Spinal cord (tissue), 10 donors: Measurements from ENCODE around the gene SYT17. TPM values are rescaled to one million over a fixed set of nuclear protein-coding genes. Genes with fewer than 3 reads are reported as not detected.

Experiments used
- DNase-seq, 6 donors: peaks; one replicate each; pipeline versions ENCODE4 v3.0.0 to v3.0.0-alpha.2; 2013 to 2015; ENCODE audit warnings: low spot score in 6 of 6, low read depth in 4 of 6
- H3K27ac ChIP-seq: one replicate; pipeline ENCODE4 v1.5.1; 2013; ENCODE audit warnings: low read depth, low read length, control low read depth
- H3K27me3 ChIP-seq: one replicate; pipeline ENCODE4 v1.6.1; 2013; ENCODE audit warnings: low read length; ENCODE audit not compliant: control insufficient read depth, insufficient read depth
- H3K36me3 ChIP-seq: one replicate; pipeline ENCODE4 v1.6.1; 2013; ENCODE audit warnings: low read length; ENCODE audit not compliant: control insufficient read depth, insufficient read depth
- H3K4me1 ChIP-seq: one replicate; pipeline ENCODE4 v1.6.1; 2013; ENCODE audit warnings: low read length; ENCODE audit not compliant: control insufficient read depth, insufficient read depth
- H3K4me3 ChIP-seq: one replicate; pipeline ENCODE4 v1.5.1; 2013; ENCODE audit warnings: low read depth, low read length, control low read depth
- H3K9me3 ChIP-seq: one replicate; pipeline ENCODE4 v1.6.1; 2013; ENCODE audit warnings: low read length; ENCODE audit not compliant: control insufficient read depth, insufficient read depth
- WGBS: methylation state at CpG from one replicate; pipeline ENCODE4 v1.1.5; 2013; ENCODE audit warnings: missing lambda C conversion rate; ENCODE audit not compliant: insufficient coverage; 5-methylcytosine and 5-hydroxymethylcytosine counted together
- polyA plus RNA-seq, 2 donors: library from polyadenylated mRNA; unstranded; fragments of 120-200 nt; gene quantifications; one replicate each; pipeline ENCODE4 v1.2.1, GENCODE V29; 2013; ENCODE audit not compliant: insufficient read length in 2 of 2
- total RNA-seq, 2 donors: library from RNA; depleted of rRNA in 1 of 2; stranded (reverse); fragments of 120-200 nt in 1 of 2; fragments of >200 nt in 1 of 2; gene quantifications; one replicate each; pipeline versions ENCODE4 v1.2.3 to v1.2.4, GENCODE V29; 2013 to 2014
- donor health status: healthy.

Gene SYT17
- total and polyA plus RNA-seq, 4 donors = 11.3 to 46.1 (median 24.3) TPM

- H3K4me1 ChIP-seq = no peaks in the 10 kb centered on the region
- H3K27ac ChIP-seq = no peak overlapping the region
- WGBS = 94% methylated on average over 3 of the region's 4 CpGs
- DNase-seq = no peak
- peaks cover 10% of the 10 kb centered on the region for H3K36me3 ChIP-seq
- peaks cover 2% of the 10 kb centered on the region for H3K9me3 ChIP-seq
- no peaks in the 10 kb centered on the region for H3K27me3 ChIP-seq
- H3K4me3 ChIP-seq = no peak overlapping the region
These were observed 96.2 kb downstream of the SYT17 start for GRCh38 chr16:19264123-19264673.

DNA sequence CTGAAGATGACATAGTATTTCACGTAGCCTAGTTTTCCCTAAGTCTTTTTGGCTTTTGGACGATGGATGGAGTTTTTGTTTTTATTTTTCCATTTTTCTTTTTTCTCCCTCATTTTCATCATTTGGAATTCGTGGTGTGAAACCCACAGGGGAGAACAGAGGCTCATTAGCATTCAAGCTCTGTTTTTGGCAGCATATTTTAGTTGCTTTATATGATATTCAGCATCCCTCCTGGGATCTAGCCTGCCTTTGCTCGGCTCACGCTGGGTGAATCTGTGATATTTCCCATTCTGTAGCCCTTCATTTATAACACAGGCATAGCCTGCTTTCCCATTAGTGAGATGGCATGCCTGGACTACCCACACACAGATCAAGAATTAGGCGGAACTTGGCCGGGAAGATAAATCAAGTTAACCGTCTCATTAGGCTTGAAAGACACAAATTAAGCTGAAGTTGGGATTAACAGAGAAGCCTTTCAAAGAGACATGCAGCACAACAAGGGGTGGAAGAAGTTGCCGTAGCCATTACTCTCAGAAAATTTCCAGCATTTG, 97.4 kb downstream of the SYT17 start:
- Histone ChIP-seq H3K27me3 (no peaks in the 10 kb centered on the region), H3K4me1 (no peaks in the 10 kb centered on the region), H3K9me3 (peaks cover 2% of the 10 kb centered on the region), H3K4me3 (no peak overlapping the region), H3K36me3 (peaks cover 10% of the 10 kb centered on the region), H3K27ac (no peak overlapping the region)
- DNase-seq = peak in 3 of 6 donors; percentile 43 to 85 (median 81)
- WGBS = 10% methylated on average over 2 of the region's 9 CpGs

- Histone ChIP-seq H3K9me3 (peaks cover 2% of the 10 kb centered on the region), H3K4me1 (no peaks in the 10 kb centered on the region), H3K27me3 (no peaks in the 10 kb centered on the region), H3K4me3 (no peak overlapping the region), H3K36me3 (peaks cover 10% of the 10 kb centered on the region), H3K27ac (no peak overlapping the region)
- no peak for DNase-seq
- 98% methylated on average over 7 of the region's 11 CpGs for WGBS
These were observed 98.7 kb downstream of the SYT17 start for GRCh38 chr16:19266774-19267173.

DNA sequence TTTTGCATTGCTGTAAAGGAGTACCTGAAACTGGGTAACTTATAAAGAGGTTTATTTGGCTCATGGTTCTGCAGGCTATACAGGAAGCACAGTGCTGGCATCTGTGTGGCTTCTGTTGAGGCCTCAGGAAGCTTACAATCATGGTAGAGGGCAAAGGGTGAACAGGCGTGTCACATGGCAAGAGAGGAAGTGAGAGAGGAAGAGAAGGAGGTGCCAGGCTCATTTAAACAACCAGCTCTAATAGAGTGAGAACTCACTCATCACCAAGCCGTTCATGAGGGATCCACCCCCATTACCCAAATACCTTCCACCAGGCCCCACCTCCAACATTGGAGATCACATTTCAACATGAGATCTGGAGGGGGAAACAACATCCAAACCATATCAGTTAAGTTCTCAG, 101.1 kb downstream of the SYT17 start:
- WGBS = no CpG with 5 or more reads among the region's 2 CpGs
- peaks cover 10% of the 10 kb centered on the region for H3K36me3 ChIP-seq
- no peaks in the 10 kb centered on the region for H3K27me3 ChIP-seq
- H3K27ac ChIP-seq = no peak overlapping the region
- no peak overlapping the region for H3K4me3 ChIP-seq
- H3K4me1 ChIP-seq = no peaks in the 10 kb centered on the region
- peaks cover 2% of the 10 kb centered on the region for H3K9me3 ChIP-seq
- no peak for DNase-seq

GRCh38 chr16:19274165-19274797, 106.2 kb downstream of the SYT17 start:
- WGBS = no CpG with 5 or more reads among the region's 1 CpG
- Histone ChIP-seq H3K27ac (no peak overlapping the region), H3K27me3 (no peaks in the 10 kb centered on the region), H3K4me1 (no peaks in the 10 kb centered on the region), H3K4me3 (no peak overlapping the region), H3K9me3 (no peaks in the 10 kb centered on the region), H3K36me3 (no peaks in the 10 kb centered on the region)
- peak in 1 of 6 donors; percentile 34 for DNase-seq

- H3K4me3 ChIP-seq = no peak overlapping the region
- no peak overlapping the region for H3K27ac ChIP-seq
- no peaks in the 10 kb centered on the region for H3K4me1 ChIP-seq
- no peaks in the 10 kb centered on the region for H3K27me3 ChIP-seq
- H3K36me3 ChIP-seq = no peaks in the 10 kb centered on the region
- no peaks in the 10 kb centered on the region for H3K9me3 ChIP-seq
- no peak for DNase-seq
- 41% methylated on average over 2 of the region's 2 CpGs for WGBS
These were observed 110.4 kb downstream of the SYT17 start for GRCh38 chr16:19278403-19278802.

GRCh38 chr16:19281246-19281645, 113.2 kb downstream of the SYT17 start:
- DNase-seq = peak in 1 of 6 donors; percentile 30

DNA sequence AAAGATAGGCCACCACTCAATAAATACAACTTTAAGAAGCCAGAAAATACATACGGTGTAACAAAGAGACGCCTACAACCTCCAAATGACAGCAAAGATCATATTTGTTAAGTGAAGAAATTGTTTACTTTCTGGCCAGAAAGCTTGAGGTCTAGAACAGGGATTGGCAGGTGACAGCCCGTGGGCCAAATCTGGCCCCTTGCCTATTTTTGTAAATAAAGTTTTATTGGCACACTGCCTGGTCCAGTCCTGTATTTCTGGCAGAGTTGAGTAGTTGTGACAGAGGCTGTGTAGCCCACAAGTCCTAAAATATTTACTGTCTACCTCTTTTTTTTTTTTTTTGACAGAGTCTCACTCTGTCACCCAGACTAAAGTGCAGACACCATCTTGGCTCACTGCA, 114.1 kb downstream of the SYT17 start:
- no CpG with 5 or more reads among the region's 3 CpGs for WGBS
- DNase-seq = no peak
- H3K27ac ChIP-seq = no peak overlapping the region

More at GRCh38 chr16:19281246-19281645, 113.2 kb downstream of the SYT17 start:
- no CpG with 5 or more reads among the region's 2 CpGs for WGBS
- no peaks in the 10 kb centered on the region for H3K9me3 ChIP-seq
- peaks cover 5% of the 10 kb centered on the region for H3K4me1 ChIP-seq
- no peaks in the 10 kb centered on the region for H3K27me3 ChIP-seq
- no peak overlapping the region for H3K4me3 ChIP-seq
- H3K27ac ChIP-seq = no peak overlapping the region
- no peaks in the 10 kb centered on the region for H3K36me3 ChIP-seq

GRCh38 chr16:19283637-19284036, 115.6 kb downstream of the SYT17 start:
- no peak overlapping the region for H3K27ac ChIP-seq

More for the DNA sequence above, 114.1 kb downstream of the SYT17 start:
- no peak overlapping the region for H3K4me3 ChIP-seq
- peaks cover 5% of the 10 kb centered on the region for H3K4me1 ChIP-seq
- no peaks in the 10 kb centered on the region for H3K9me3 ChIP-seq
- no peaks in the 10 kb centered on the region for H3K36me3 ChIP-seq
- no peaks in the 10 kb centered on the region for H3K27me3 ChIP-seq

DNA sequence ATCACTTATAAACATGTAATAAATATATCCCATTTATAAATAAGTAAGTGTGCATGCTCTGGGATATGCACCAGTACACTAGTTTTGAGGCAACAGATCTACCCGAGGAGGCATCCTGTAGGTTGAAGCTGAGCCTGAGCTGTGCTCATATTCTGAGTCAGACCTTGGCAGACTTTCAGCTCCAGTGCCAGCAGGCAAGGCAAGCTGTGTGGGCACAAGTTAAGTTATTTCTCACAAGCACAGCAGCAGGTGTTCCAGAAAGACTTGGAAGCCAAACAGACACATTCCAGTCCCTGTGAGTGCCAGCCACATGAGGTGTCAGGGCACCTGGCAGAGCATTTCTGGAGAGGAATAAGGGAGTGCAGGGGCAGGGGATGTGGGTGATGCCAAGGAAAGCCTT, 116.2 kb downstream of the SYT17 start:
- Histone ChIP-seq H3K27me3 (no peaks in the 10 kb centered on the region), H3K4me3 (no peak overlapping the region), H3K36me3 (no peaks in the 10 kb centered on the region), H3K4me1 (peaks cover 5% of the 10 kb centered on the region), H3K27ac (no peak overlapping the region), H3K9me3 (no peaks in the 10 kb centered on the region)
- peak in 4 of 6 donors; percentile 33 to 96 (median 70) for DNase-seq
- 15% methylated on average over 1 of the region's 1 CpG for WGBS

More at GRCh38 chr16:19283637-19284036, 115.6 kb downstream of the SYT17 start:
- no peaks in the 10 kb centered on the region for H3K36me3 ChIP-seq
- DNase-seq = no peak
- no peak overlapping the region for H3K4me3 ChIP-seq
- WGBS = no CpG with 5 or more reads among the region's 2 CpGs
- H3K9me3 ChIP-seq = no peaks in the 10 kb centered on the region
- H3K4me1 ChIP-seq = peaks cover 5% of the 10 kb centered on the region
- no peaks in the 10 kb centered on the region for H3K27me3 ChIP-seq
